Measurements from ENCODE around the gene HSH2D.
"Not testable (repeated sequence)": the region's sequence is repeated elsewhere in the genome, so short reads cannot be mapped to it uniquely, and the experiment has no call there.

Gene HSH2D

GRCh38 chr19:16143399-16144215, at the start of gene HSH2D:
TSS of gene HSH2D (plus strand) at chr19:16143685. CDS start at chr19:16148751, 5,066 bp downstream.
- DNase-seq (ENCODE audit: low read depth in 1 of 2, low spot score in 1 of 2): peak in 1 of 2 experiments; percentile 74
- in situ Hi-C loops (cut with HindIII; ENCODE audit: low pct_unique_long_range_greater_than_20kb, low sequenced_read_pairs): no loop called here
- no peak for TF ChIP-seq JUND (IDR thresholded peaks at IDR 0.05; ENCODE audit: low read depth)

DNA sequence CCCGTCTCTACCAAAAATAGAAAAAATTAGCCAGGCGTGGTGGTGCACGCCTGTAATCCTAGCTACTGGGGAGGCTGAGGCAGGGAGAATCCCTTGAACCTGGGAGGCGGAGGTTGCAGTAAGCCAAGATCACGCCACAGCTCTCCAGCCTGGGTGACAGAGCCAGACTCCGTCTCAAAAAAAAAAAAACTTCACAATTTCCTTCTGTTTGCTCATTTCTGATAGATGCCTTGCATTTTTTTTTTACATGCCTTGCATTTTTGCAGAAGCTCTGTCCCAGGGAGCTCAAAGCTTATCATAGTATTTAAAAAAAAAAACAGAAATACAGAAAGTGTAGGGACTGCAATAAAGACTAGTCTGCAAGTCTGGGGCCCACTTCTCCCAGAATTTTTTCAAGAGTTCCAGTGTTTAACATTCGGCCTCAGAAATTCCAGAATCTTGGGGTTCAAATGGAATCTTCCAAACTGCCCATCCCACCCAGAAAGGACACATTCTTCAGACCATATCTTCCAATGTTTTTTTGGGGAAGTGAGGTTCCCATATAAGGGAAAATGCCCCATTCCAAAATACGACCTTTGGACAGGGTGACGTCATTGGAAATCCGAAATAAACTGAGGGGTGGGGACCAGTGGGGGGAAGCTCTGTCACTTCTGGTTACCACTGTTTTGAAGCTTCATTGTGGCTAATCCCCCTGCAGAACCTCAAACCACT, 49.0 kb upstream of the HSH2D start:
- in situ Hi-C loops (cut with HindIII; ENCODE audit: low pct_unique_long_range_greater_than_20kb, low sequenced_read_pairs): no loop called here
- TF ChIP-seq JUND (IDR thresholded peaks at IDR 0.05; ENCODE audit: low read depth): no peak
- no peak for DNase-seq (ENCODE audit: low read depth in 1 of 2, low spot score in 1 of 2)

- TF ChIP-seq JUND (IDR thresholded peaks at IDR 0.05; ENCODE audit: low read depth): no peak
- in situ Hi-C loops (cut with HindIII; ENCODE audit: low pct_unique_long_range_greater_than_20kb, low sequenced_read_pairs): no loop called here
- no peak for DNase-seq (ENCODE audit: low read depth in 1 of 2, low spot score in 1 of 2)
These were observed 48.4 kb upstream of the HSH2D start for GRCh38 chr19:16095071-16095571.

GRCh38 chr19:16096280-16096855, 47.1 kb upstream of the HSH2D start:
- in situ Hi-C loops (cut with HindIII; ENCODE audit: low pct_unique_long_range_greater_than_20kb, low sequenced_read_pairs): no loop called here
- TF ChIP-seq JUND (IDR thresholded peaks at IDR 0.05; ENCODE audit: low read depth): no peak
- DNase-seq (ENCODE audit: low read depth in 1 of 2, low spot score in 1 of 2): no peak

- in situ Hi-C loops (cut with HindIII; ENCODE audit: low pct_unique_long_range_greater_than_20kb, low sequenced_read_pairs): no loop called here
- no peak for TF ChIP-seq JUND (IDR thresholded peaks at IDR 0.05; ENCODE audit: low read depth)
- no peak for DNase-seq (ENCODE audit: low read depth in 1 of 2, low spot score in 1 of 2)
These were observed 45.1 kb upstream of the HSH2D start for GRCh38 chr19:16098416-16098768.

DNA sequence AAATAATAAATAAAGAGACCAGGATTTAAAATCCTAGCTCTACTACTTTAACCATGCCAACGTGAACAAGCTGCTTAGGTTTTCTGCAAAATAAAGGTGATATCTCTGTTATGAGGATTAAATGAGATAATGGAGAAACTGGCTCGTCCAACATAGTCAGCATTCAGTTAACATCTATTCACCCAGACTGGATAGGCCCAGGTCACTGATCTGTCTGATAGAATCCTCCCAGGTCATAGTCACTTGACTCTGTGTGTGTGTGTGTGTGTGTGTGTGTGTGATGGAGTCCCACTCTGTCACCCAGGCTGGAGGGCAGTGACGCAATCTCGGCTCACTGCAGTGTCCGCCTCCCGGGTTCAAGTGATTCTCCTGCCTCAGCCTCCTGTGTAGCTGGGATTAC, 44.7 kb upstream of the HSH2D start:
- in situ Hi-C loops (cut with HindIII; ENCODE audit: low pct_unique_long_range_greater_than_20kb, low sequenced_read_pairs): no loop called here
- DNase-seq (ENCODE audit: low read depth in 1 of 2, low spot score in 1 of 2): no peak
- TF ChIP-seq JUND (IDR thresholded peaks at IDR 0.05; ENCODE audit: low read depth): no peak

- in situ Hi-C loops (cut with HindIII; ENCODE audit: low pct_unique_long_range_greater_than_20kb, low sequenced_read_pairs); DNase-seq (ENCODE audit: low read depth in 1 of 2, low spot score in 1 of 2): not testable (repeated sequence)
These were observed 44.0 kb upstream of the HSH2D start for GRCh38 chr19:16099314-16099965.

DNA sequence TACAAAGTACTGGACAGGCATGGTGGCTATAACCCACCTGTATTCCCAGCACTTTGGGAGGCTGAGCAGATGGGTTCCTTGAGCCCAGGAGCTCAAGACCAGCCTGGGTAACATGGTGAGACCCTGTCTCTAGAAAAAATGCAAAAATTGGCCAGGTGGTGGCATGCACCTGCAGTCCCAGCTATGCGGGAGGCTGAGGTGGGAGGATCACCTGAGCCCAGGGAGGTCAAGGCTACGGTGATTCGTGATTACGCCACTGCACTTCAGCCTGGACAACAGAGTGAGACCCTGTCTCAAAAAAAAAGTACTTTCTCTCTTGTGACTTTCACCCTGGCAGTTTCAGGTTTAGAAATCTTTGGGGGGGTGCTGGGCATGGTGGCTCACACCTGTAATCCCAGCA, 43.0 kb upstream of the HSH2D start:
- in situ Hi-C loops (cut with HindIII; ENCODE audit: low pct_unique_long_range_greater_than_20kb, low sequenced_read_pairs): no loop called here

GRCh38 chr19:16104722-16105121, 38.8 kb upstream of the HSH2D start:
- in situ Hi-C loops (cut with HindIII; ENCODE audit: low pct_unique_long_range_greater_than_20kb, low sequenced_read_pairs): no loop called here

More for the DNA sequence above, 43.0 kb upstream of the HSH2D start:
- DNase-seq (ENCODE audit: low read depth in 1 of 2, low spot score in 1 of 2): no peak
- no peak for TF ChIP-seq JUND (IDR thresholded peaks at IDR 0.05; ENCODE audit: low read depth)

DNA sequence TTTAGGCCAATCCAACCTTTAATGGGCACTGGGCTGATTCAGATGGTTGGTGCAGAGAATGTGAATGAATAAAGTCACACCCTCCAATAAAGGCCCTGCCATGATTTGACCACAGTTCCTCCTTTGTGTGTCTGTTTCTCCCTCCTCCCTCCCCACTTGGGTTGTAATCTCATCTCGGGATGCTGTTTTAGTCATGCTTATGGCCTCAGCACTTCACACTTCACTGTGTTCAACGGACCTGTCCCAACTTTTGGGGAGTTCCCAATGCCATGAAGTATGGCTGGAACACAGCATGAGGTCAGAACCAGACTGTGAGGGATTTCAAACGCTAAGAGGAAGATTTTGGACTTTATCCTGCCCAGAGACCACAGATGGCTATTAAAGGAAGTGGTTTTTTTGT, 37.4 kb upstream of the HSH2D start:
- in situ Hi-C loops (cut with HindIII; ENCODE audit: low pct_unique_long_range_greater_than_20kb, low sequenced_read_pairs): no loop called here
- TF ChIP-seq JUND (IDR thresholded peaks at IDR 0.05; ENCODE audit: low read depth): no peak
- no peak for DNase-seq (ENCODE audit: low read depth in 1 of 2, low spot score in 1 of 2)

More at GRCh38 chr19:16104722-16105121, 38.8 kb upstream of the HSH2D start:
- no peak for TF ChIP-seq JUND (IDR thresholded peaks at IDR 0.05; ENCODE audit: low read depth)
- DNase-seq (ENCODE audit: low read depth in 1 of 2, low spot score in 1 of 2): no peak

- TF ChIP-seq JUND (IDR thresholded peaks at IDR 0.05; ENCODE audit: low read depth): no peak
- peak; percentile 95 to 98 for DNase-seq (ENCODE audit: low read depth in 1 of 2, low spot score in 1 of 2)
- in situ Hi-C loops (cut with HindIII; ENCODE audit: low pct_unique_long_range_greater_than_20kb, low sequenced_read_pairs): no loop called here
These were observed 32.2 kb upstream of the HSH2D start, which contains the start of gene RAB8A for GRCh38 chr19:16111160-16111908. TSS of gene RAB8A (plus strand) at chr19:16111889. CDS start at chr19:16111902, 13 bp downstream.
